ENCODE results near the gene CSNK1D. TPM values are rescaled to one million over a fixed set of nuclear protein-coding genes. Genes with fewer than 3 reads are reported as not detected.

The CSNK1D gene
- total and polyA plus RNA-seq, 8 donors = 47.1 to 107 (median 66.0) TPM

DNA sequence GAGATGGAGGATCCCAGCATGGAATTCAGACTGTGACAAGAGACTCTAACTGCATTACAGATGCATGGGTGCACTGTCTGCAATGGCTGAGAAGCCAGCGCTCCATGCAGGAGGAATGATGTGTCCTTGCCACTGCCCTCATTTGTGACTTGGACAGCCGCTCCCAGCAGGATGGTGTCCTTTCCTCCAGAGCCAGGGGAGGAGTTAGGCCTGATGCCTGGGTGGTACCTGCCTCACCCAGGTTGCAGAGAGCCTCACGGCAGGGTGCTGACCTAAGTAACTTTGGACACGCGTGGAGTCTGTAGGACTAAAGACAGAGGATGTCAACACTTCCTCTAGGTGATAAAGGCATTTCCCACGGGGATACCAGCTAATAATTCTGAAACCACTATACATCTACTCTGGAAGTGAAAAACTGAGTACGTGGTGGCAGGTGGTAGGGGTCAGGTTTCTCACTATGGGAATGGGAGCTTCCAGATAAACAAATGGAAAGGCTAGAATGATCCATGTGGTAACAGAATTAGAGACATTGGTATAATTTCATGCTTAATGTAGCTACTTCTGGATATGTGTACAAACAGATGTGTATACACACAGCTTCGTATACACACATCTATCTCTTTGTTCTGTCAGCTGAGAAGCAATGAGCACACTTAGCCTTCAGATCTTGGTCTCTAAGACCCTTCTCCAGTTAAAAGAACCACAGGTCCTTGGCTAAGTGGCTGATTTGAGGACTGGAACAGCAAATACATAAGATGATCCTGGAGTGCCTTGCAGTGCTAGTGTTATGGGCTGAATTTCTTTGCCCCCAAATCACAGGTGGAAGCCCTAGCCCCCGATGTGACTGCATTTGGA, 13.7 kb upstream of the CSNK1D start:
- H3K27ac ChIP-seq = peak overlapping the region; percentile 39 to 88 (median 83)
- intact Hi-C loops (cut with DNase I) = no loop called here
- peaks cover 11 to 23% (median 23%) of the 10 kb centered on the region in 3 donors for H3K4me1 ChIP-seq
- no peaks in the 10 kb centered on the region for H3K27me3 ChIP-seq
- TF ChIP-seq, protein P1, sequence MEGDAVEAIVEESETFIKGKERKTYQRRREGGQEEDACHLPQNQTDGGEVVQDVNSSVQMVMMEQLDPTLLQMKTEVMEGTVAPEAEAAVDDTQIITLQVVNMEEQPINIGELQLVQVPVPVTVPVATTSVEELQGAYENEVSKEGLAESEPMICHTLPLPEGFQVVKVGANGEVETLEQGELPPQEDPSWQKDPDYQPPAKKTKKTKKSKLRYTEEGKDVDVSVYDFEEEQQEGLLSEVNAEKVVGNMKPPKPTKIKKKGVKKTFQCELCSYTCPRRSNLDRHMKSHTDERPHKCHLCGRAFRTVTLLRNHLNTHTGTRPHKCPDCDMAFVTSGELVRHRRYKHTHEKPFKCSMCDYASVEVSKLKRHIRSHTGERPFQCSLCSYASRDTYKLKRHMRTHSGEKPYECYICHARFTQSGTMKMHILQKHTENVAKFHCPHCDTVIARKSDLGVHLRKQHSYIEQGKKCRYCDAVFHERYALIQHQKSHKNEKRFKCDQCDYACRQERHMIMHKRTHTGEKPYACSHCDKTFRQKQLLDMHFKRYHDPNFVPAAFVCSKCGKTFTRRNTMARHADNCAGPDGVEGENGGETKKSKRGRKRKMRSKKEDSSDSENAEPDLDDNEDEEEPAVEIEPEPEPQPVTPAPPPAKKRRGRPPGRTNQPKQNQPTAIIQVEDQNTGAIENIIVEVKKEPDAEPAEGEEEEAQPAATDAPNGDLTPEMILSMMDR (IDR thresholded peaks at IDR 0.05) = no peak
- WGBS, 2 donors = 79 to 82% methylated on average over 9 of the region's 9 CpGs
- H3K9me3 ChIP-seq = no peaks in the 10 kb centered on the region
- FAIRE-seq (no peak), DNase-seq (no peak), ATAC-seq (no peak)
- no peak overlapping the region for H3K4me3 ChIP-seq
- H3K36me3 ChIP-seq = no peaks in the 10 kb centered on the region

DNA sequence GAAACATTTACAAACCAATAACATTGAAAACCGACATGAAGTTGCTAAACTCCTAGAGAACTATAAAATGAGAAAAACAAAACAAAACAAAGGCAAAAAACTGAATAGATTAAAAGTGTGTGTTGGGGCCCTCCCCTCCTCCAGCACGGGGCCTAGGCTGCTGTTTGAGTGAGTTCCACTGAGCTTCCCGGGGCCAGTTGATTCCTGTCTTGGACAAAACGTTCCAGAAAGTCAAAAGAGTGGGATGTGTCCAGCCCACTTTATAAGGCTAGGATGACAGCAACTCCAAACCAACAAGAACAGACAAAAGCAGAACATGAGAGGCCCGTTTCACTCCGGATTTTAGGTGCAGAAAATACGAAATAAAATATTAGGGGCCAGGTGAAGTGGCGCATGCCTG, 11.6 kb upstream of the CSNK1D start:
- TF ChIP-seq, protein P1 (IDR thresholded peaks at IDR 0.05) = no peak
- ATAC-seq (no peak), FAIRE-seq (no peak), DNase-seq (no peak)
- Histone ChIP-seq H3K36me3 (no peaks in the 10 kb centered on the region), H3K27ac (no peak overlapping the region), H3K4me3 (no peak overlapping the region), H3K9me3 (no peaks in the 10 kb centered on the region), H3K4me1 (peaks cover 21 to 34% (median 26%) of the 10 kb centered on the region in 3 donors), H3K27me3 (no peaks in the 10 kb centered on the region)
- 67 to 73% methylated on average over 8 of the region's 8 CpGs for WGBS, 2 donors
- intact Hi-C loops (cut with DNase I) = no loop called here

DNA sequence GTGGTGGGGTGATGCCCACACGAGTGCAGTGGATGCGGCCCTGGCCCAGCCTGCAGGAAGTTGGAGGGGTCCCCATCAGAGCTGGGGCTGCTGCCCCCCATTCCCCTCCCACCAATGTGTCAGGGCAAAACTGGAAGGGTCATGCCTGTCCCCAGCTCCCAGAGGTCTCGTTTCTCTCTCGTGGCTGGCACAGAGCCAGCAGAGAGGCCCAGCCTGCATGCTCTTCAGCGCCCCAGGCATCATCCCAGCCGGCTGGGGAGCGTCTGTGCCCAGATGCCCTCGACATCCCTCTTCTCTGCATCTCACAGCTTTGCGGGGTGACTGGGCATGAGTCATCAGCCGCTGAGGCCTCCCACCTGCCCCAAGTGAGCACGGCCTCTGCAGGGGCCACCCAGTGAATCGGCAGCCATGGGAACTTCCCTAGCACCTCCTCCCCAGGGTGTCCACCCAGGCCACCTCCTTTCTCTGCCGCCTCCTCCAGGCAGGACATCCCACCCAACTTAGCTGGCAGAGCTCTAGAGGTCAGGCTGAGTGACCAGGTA, 9.8 kb upstream of the CSNK1D start:
- no peak overlapping the region for H3K27ac ChIP-seq

DNA sequence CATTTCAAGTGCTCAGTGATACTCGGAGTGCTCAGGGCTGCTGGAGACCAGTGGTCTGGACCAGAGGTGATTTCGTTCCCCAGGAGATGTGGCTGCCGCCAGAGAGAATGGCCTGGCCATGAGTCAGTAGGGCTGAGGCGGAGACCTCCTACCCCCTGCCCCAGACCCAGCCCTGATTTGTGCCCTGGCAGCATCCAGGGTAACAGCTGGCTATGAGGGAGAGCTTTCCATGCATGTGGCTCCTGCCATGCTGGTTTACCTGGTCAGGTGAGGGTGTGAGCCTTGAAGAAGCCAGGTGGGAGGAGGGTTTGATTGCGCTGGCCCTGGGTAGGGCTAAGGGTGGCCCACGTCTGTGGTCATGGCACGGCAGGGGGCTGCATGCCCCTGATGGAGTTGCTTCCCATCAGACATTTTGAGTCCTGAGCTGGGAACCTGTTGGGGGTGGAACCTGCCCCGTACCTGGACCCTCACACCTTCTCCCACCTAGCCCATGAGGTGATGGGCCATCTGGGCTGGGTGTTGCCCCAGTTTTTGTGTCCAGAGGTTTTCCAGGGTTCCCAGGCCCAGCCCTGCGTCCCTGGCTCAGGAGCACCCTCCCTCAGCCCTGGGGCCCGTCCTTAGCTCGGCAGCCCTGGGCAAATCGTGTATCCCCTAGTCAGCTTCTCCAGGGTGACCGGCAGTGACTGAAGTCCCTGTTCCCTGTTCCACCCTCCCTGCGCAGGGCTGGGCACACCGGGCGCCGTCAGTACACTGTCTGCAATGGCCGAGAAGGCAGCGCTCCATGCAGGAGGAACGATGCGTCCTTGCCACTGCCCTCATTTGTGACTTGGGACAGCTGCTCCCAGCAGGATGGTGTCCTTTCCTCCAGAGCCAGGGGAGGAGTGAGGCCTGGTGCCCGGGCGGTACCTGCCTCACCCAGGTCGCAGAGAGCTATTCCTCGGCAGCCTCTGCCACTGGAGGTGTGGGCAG, 9.0 kb upstream of the CSNK1D start:
- H3K27me3 ChIP-seq = no peaks in the 10 kb centered on the region
- H3K36me3 ChIP-seq = no peaks in the 10 kb centered on the region
- intact Hi-C loops (cut with DNase I) = no loop called here
- H3K9me3 ChIP-seq = no peaks in the 10 kb centered on the region
- H3K4me1 ChIP-seq = peaks cover 11 to 29% (median 17%) of the 10 kb centered on the region in 3 donors
- FAIRE-seq (no peak), DNase-seq (peak in 1 of 6 donors; percentile 61), ATAC-seq (peak in 1 of 4 donors; percentile 17)
- H3K27ac ChIP-seq = peak overlapping the region; percentile 79 to 89 (median 82)
- no peak overlapping the region for H3K4me3 ChIP-seq
- 83 to 87% methylated on average over 25 of the region's 25 CpGs for whole genome bisulfite sequencing, 2 donors
- TF ChIP-seq, protein P1 (IDR thresholded peaks at IDR 0.05) = no peak

More for the DNA sequence above, 9.8 kb upstream of the CSNK1D start:
- no peak for ATAC-seq
- Histone ChIP-seq H3K27me3 (no peaks in the 10 kb centered on the region), H3K4me1 (peaks cover 16 to 33% (median 21%) of the 10 kb centered on the region in 3 donors), H3K36me3 (no peaks in the 10 kb centered on the region), H3K4me3 (no peak overlapping the region), H3K9me3 (no peaks in the 10 kb centered on the region)
- no peak for FAIRE-seq
- DNase-seq = peak in 1 of 6 donors; percentile 74
- intact Hi-C loops (cut with DNase I) = no loop called here
- TF ChIP-seq, protein P1 (IDR thresholded peaks at IDR 0.05) = no peak
- WGBS, 2 donors = 65 to 66% methylated on average over 13 of the region's 13 CpGs

Data from pancreas (tissue), 10 donors.